SKM-1 (cell line): ENCODE results near the gene RARRES2.

Source experiments
- DNase-seq: peaks from one replicate; lab custom pipeline; 2025; ENCODE audit not compliant: unreplicated experiment; lab: John Stamatoyannopoulos, UW

The RARRES2 gene

GRCh38 chr7:150338166-150338829 lies 3.1 kb downstream of the RARRES2 start:
- no peak for DNase-seq

- no peak for DNase-seq
Measured at GRCh38 chr7:150337659-150338081, 3.8 kb downstream of the RARRES2 start.

- no peak for DNase-seq
Measured at GRCh38 chr7:150337179-150337578, 4.2 kb downstream of the RARRES2 start.

- DNase-seq = no peak
Measured at GRCh38 chr7:150336746-150337145, 4.7 kb downstream of the RARRES2 start.

GRCh38 chr7:150335774-150336112 lies 5.7 kb downstream of the RARRES2 start:
- DNase-seq = no peak

- DNase-seq = no peak
Measured at GRCh38 chr7:150335108-150335773, 6.2 kb downstream of the RARRES2 start.

- DNase-seq = no peak
Measured at GRCh38 chr7:150334108-150334507, 7.3 kb downstream of the RARRES2 start.

- DNase-seq = no peak
Measured at GRCh38 chr7:150333659-150334058, 7.8 kb downstream of the RARRES2 start.

GRCh38 chr7:150332852-150333635 lies 8.4 kb downstream of the RARRES2 start:
- DNase-seq = no peak

GRCh38 chr7:150330211-150330885 lies 11.1 kb downstream of the RARRES2 start:
- DNase-seq = no peak

- no peak for DNase-seq
Measured at GRCh38 chr7:150329331-150330120, 11.9 kb downstream of the RARRES2 start.

- DNase-seq = no peak
Measured at GRCh38 chr7:150327308-150327707, 14.1 kb downstream of the RARRES2 start.

GRCh38 chr7:150326657-150327268 lies 14.7 kb downstream of the RARRES2 start:
- no peak for DNase-seq

GRCh38 chr7:150325901-150326300 lies 15.5 kb downstream of the RARRES2 start:
- no peak for DNase-seq

GRCh38 chr7:150325110-150325611 lies 16.3 kb downstream of the RARRES2 start:
- DNase-seq = peak; percentile 20

GRCh38 chr7:150324373-150324961 lies 17.0 kb downstream of the RARRES2 start:
- no peak for DNase-seq

- no peak for DNase-seq
Measured at GRCh38 chr7:150323682-150324372, 17.6 kb downstream of the RARRES2 start.

- DNase-seq = no peak
Measured at GRCh38 chr7:150322833-150323681, 18.4 kb downstream of the RARRES2 start, which contains the start of the genes ACTR3C and LRRC61. TSS of gene ACTR3C (minus strand) at chr7:150323545. CDS start at chr7:150295296, 28,249 bp downstream. TSS of gene LRRC61 (plus strand) at chr7:150323355. CDS start at chr7:150336862, 13,507 bp downstream.
